ENCODE data around the gene BARHL2. TPM values are rescaled to one million over a fixed set of nuclear protein-coding genes. Genes with fewer than 3 reads are reported as not detected.

Gene BARHL2
- total RNA-seq, 1 experiment from 2014 or later: not detected

- no peak for ATAC-seq
- ChIA-PET RAD21 (ENCODE audit: low non-redundant PET in 1 of 2, low total read pairs in 2 of 2, uncharacterized antibody in 2 of 2, unreplicated experiment in 2 of 2) (no interaction called here), POLR2A (no interaction called here), CTCF (interaction anchor here (3.9 kb wide), 1 partner anchor 10 kb away, joined by 23 read pairs; no protein-coding TSS in a partner anchor)
- no peaks in the 10 kb centered on the region for H3K9me2 ChIP-seq (ENCODE audit: insufficient read depth)
- H4K20me1 ChIP-seq (ENCODE audit: insufficient read depth): no peaks in the 10 kb centered on the region
- H3K4me2 ChIP-seq (ENCODE audit: low read length): no peak overlapping the region
- no peak overlapping the region for H3K9ac ChIP-seq (ENCODE audit: low read length)
- BruUV-seq (replicated peaks): no TSS peak
- H3K4me3 ChIP-seq (replicated peaks in 1 of 2; ENCODE audit: low read depth in 1 of 2, low read length in 2 of 2): no peak overlapping the region
- peaks cover 13% of the 10 kb centered on the region for H3K27me3 ChIP-seq (ENCODE audit: insufficient read depth, low read length)
- H3K9me3 ChIP-seq (ENCODE audit: control insufficient read depth in 1 of 2, insufficient read depth in 1 of 2, low read depth in 1 of 2, low read length in 2 of 2): no peaks in the 10 kb centered on the region
- intact Hi-C loops (cut with micrococcal nuclease): no loop called here
- H3K79me2 ChIP-seq (ENCODE audit: insufficient read depth, low read length): no peaks in the 10 kb centered on the region
- no peak overlapping the region for H3K27ac ChIP-seq (ENCODE audit: low read depth, low read length)
- H3K4me1 ChIP-seq (ENCODE audit: control insufficient read depth in 1 of 2, insufficient read depth in 2 of 2, low read length in 2 of 2): no peaks in the 10 kb centered on the region
- no peaks in the 10 kb centered on the region for H3K36me3 ChIP-seq (ENCODE audit: control insufficient read depth in 1 of 2, insufficient read depth in 2 of 2, low read length in 2 of 2)
- no peak overlapping the region for H2AFZ ChIP-seq (ENCODE audit: low read depth, low read length, poor library complexity, severe bottlenecking)
- TF ChIP-seq CTCF (IDR thresholded peaks at IDR 0.05 in 2 of 3, conservative IDR thresholded peaks at IDR 0.05 in 1 of 3; ENCODE audit: borderline replicate concordance in 1 of 3, insufficient read depth in 1 of 3, low read depth in 2 of 3, low read length in 2 of 3): no peak
- TF ChIP-seq ATF3 (IDR thresholded peaks at IDR 0.05): no peak
- no peak for TF ChIP-seq TCF7L2 (IDR thresholded peaks at IDR 0.05; ENCODE audit: borderline replicate concordance, extremely low read depth, insufficient read depth, insufficient read length)
- TF ChIP-seq CBX3 (IDR thresholded peaks at IDR 0.05; ENCODE audit: low read depth): no peak
- no peak for TF ChIP-seq MAX (IDR thresholded peaks at IDR 0.05)
- no peak for TF ChIP-seq EZH2phosphoT487 (IDR thresholded peaks at IDR 0.05; ENCODE audit: borderline replicate concordance)
- DNase-seq (ENCODE audit: low read depth, low spot score): no peak
Observed at GRCh38 chr1:90731382-90732050, 14.4 kb upstream of the BARHL2 start.
